HS-5 (cell line): ENCODE measurements around the gene DIP2C.
"Not testable (repeated sequence)": the region's sequence is repeated elsewhere in the genome, so short reads cannot be mapped to it uniquely, and the experiment has no call there.

Experiments used
- DNase-seq: peaks from one replicate; pipeline ENCODE4 v3.0.0-alpha.2; 2012; ENCODE audit warnings: low read depth

Gene DIP2C, protein sequence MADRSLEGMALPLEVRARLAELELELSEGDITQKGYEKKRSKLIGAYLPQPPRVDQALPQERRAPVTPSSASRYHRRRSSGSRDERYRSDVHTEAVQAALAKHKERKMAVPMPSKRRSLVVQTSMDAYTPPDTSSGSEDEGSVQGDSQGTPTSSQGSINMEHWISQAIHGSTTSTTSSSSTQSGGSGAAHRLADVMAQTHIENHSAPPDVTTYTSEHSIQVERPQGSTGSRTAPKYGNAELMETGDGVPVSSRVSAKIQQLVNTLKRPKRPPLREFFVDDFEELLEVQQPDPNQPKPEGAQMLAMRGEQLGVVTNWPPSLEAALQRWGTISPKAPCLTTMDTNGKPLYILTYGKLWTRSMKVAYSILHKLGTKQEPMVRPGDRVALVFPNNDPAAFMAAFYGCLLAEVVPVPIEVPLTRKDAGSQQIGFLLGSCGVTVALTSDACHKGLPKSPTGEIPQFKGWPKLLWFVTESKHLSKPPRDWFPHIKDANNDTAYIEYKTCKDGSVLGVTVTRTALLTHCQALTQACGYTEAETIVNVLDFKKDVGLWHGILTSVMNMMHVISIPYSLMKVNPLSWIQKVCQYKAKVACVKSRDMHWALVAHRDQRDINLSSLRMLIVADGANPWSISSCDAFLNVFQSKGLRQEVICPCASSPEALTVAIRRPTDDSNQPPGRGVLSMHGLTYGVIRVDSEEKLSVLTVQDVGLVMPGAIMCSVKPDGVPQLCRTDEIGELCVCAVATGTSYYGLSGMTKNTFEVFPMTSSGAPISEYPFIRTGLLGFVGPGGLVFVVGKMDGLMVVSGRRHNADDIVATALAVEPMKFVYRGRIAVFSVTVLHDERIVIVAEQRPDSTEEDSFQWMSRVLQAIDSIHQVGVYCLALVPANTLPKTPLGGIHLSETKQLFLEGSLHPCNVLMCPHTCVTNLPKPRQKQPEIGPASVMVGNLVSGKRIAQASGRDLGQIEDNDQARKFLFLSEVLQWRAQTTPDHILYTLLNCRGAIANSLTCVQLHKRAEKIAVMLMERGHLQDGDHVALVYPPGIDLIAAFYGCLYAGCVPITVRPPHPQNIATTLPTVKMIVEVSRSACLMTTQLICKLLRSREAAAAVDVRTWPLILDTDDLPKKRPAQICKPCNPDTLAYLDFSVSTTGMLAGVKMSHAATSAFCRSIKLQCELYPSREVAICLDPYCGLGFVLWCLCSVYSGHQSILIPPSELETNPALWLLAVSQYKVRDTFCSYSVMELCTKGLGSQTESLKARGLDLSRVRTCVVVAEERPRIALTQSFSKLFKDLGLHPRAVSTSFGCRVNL (N-terminal part only)

DNA sequence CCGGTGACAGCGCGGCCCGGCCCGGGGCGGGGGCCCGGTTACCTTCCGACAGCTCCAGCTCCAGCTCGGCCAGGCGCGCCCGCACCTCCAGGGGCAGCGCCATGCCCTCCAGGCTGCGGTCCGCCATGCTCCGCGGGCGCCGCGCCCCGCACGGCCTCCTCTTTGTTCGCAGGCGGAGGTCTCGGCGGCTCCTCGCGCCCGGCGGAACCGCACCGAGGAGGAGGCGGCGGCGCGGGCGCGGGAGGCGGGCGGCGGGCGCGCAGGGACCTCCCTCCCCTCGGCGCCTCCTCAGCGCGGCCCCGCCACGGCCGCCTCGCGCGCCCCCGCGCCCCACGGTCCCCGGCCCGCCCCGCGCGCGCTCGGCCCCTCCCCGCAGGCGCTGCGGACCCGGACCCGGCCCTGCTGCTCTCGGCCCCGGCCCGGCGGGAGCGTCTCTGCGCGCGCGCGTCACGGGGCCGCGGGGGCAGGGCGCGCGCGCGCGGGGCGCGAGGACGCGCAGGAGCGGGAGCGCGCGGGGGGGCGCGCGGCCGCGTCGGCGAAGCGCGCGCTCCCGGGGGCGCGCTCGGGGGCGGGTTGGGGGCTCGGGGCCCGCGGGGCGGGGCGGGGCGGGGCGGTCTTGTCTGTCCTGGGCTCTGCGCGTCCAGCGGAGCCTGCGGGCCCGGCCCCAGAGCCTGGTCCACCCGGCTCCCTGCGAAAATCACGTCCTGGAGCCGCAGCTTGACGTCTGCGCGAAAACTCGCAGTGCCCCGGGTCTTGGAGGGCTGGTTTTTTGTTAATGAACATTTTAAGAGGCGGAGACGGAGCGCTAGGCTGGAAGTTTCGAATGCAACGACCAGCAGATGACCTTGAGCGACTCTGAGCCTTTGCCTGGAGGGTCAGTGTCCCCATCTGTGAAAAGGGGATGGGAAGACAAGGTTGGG is at the start of gene DIP2C:
Gene DIP2C (minus strand): TSS at position 217 of the 920 bp plus-strand sequence. CDS start 90 bp downstream, at position 127.
- DNase-seq: no peak

DNA sequence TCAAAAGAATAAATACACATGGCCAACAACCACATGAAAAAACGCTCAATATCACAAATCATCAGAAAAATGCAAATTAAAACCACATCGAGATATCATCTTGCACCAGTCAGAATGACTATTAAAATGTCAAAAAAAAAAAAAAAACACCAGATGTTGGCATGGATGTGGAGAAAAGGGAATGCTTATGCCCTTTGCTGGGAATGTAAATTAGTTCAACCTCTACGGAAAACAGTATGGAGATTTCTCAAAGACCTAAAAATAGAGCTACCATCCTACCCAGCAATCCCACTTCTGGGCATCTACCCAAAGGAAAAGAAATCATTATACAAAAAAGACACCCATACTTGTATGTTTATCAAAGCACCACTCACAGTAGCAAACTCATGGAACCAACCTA is 45.0 kb upstream of the DIP2C start:
- DNase-seq: no peak

GRCh38 chr10:733086-733485 is 43.6 kb upstream of the DIP2C start:
- DNase-seq: no peak

- DNase-seq: no peak
Measured at GRCh38 chr10:729213-729612, 39.7 kb upstream of the DIP2C start.

DNA sequence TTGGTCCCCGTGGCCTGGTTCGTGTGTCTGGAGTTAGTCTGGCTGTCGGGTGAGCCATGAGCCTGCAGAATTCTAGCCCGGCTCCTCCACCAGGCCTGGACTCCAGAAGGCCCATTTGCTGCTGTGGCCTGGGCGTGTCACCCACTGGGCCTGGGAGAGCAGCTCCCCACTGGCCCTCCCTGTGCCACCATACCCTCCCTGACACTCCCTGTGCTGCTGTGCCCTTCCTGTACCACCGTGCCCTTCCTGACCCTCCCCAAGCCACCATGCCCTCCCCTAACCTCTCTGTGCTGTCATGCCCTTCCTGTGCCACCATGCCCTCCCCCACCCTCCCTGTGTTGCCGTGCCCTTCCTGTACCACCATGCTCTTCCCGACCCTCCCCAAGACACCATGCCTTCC is 39.1 kb upstream of the DIP2C start:
- no peak for DNase-seq

DNA sequence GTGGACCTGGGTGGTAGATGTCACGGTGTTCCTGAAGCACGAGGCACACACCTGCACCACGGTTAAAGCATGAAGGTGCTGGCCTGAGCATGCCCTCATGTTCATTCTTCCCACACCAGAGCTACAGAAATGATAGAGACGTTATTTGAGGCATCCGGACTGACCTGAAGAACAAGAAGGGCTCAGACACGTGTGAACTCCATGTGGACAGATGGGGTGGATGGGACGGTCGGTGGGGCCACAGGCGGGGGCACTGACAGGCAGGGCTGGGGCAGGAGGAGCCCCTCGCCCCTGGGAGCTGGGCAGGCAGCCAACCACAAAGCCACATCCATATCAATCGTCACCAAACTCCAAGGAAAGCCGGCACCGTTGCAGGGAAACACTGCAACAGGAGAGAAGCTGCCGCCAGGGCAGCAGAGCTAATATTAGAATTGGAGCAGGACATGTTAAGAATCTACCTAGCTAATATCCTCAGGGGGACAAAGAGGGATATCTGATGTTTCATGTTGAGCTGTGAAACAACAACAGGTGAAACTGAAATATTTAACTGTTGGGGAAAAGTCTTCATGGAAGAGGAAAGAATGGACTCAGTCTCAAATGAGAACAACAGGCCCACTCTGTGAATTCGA is 37.8 kb upstream of the DIP2C start:
- no peak for DNase-seq

DNA sequence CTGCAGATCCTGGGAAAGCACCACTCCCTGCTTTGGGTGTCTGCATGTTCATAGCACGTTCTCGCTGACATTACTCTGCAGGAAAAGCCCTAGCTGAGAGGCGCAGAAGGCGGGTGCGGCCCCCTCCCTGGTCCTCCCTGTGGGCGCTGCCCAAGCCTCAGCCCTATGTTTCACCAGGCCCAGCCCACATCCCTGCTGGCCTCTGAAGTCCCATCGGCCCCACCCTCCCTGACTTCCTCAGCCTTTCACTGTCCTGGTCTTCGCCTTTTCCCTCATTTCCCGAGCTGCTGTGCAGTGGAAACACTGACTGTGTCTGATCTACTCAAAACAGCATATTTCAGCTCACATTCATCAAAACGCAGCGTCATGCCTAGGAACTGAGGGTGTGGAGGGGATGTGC is 36.3 kb upstream of the DIP2C start:
- no peak for DNase-seq

DNA sequence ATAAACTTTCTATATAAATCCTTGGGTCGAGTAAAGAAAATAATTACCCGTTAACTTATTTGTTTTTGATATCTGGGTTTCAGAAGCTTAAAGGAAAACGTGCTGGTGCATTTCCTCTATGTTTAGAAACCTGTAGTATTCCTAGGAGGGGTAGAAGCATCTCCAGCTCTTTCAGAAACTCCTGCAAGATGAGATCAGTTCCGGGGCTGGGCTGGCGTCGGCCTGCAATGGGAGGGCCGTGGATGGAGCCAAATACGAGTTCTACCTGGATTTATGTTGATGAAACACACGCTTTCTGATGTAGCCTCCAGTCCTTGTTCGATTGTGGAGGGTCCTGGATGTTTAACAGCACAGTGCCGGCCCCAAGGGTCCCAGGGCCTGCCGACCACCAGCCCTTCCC is 35.8 kb upstream of the DIP2C start:
- no peak for DNase-seq

GRCh38 chr10:723973-724372 is 34.5 kb upstream of the DIP2C start:
- no peak for DNase-seq

GRCh38 chr10:722281-723060 is 33.0 kb upstream of the DIP2C start:
- no peak for DNase-seq

GRCh38 chr10:718143-718700 is 28.8 kb upstream of the DIP2C start:
- DNase-seq: no peak

DNA sequence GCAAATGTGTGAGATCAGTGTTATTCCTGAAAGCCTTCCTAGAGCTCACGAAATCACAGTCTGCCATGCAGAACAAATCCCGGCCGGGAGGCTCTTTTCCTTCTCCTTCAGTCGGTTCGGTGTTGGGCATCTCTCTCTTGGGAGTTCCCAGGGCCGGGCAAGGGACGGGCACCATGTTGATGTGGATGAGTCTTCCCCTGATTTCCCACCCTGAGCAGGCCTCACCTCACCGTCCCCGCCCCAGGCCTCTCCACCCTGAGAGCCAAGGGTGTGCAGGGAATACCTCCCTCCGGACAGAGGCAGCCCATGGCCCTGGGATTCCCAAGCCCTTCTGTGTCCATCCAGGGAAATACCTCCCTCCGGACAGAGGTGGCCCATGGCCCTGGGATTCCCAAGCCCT is 28.0 kb upstream of the DIP2C start:
- no peak for DNase-seq

- no peak for DNase-seq
Measured at GRCh38 chr10:716821-717220, 27.4 kb upstream of the DIP2C start.

- DNase-seq: no peak
Measured at GRCh38 chr10:714214-714613, 24.7 kb upstream of the DIP2C start.

- no peak for DNase-seq
Measured at GRCh38 chr10:712575-712974, 23.1 kb upstream of the DIP2C start.

- no peak for DNase-seq
Measured at GRCh38 chr10:712089-712488, 22.6 kb upstream of the DIP2C start.

DNA sequence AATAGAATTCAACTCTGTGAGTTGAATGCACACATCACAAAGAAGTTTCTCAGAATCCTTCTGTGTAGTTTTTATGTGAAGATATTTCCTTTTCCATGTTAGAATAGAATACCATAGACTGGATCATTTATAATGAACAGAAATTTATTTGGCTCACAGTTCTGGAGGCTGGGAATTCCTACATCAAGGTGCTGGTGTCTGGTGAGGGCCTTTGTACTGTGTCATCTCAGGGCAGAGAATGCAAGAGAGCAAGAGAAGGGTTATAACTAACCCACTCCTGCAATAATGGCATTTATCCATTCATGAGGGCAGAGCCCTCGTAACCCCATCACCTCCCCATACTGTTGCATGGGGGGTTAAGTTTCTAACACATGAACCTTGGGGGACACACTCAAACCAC is 18.4 kb upstream of the DIP2C start:
- DNase-seq: no peak

- DNase-seq: no peak
Measured at GRCh38 chr10:707456-707855, 18.0 kb upstream of the DIP2C start.

DNA sequence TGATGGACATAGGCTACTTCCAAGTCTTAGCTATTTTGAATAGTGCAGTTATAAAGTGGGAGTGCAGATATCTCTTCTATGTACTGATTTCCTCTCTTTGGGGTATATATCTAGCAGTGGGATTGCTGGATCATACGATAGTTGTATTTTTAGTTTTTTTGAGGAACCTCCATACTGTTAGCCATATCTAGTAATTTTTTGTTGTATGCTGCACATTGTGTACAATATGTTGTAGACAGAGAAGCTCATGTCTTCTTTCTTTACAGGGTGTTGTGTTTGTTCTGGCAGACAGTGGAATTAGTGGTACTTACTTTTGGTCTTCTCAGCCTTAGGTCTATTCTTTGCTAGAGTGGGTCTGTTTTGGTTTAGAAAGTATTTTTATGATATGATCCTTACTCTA is 13.7 kb upstream of the DIP2C start:
- DNase-seq: no peak

DNA sequence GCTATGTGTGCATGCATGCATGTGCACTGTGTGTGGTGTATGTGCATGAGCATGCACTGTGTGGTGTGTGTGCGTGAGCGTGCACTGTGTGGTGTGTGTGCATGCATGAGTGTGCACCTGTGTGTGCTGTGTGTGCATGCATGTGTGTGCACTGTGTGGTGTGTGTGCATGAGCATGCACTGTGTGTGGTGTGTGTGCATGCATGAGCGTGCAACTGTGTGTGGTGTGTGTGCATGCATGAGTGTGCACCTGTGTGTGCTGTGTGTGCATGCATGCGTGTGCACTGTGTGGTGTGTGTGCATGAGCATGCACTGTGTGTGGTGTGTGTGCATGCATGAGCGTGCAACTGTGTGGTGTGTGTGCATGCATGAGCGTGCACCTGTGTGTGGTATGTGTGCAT is 10.7 kb upstream of the DIP2C start:
- not testable (repeated sequence) for DNase-seq
